HFF-Myc (cell line): ENCODE data around the gene COL4A6.
"Not testable (repeated sequence)": the region's sequence is repeated elsewhere in the genome, so short reads cannot be mapped to it uniquely, and the experiment has no call there.

Source experiments
- DNase-seq: peaks from one replicate; pipeline ENCODE4 v3.0.0-alpha.2; 2011; ENCODE audit warnings: low read depth; ENCODE audit errors: extremely low read depth
- H3K4me3 ChIP-seq: replicated peaks from 2 replicates; pipeline ENCODE4 v1.5.1; 2011; ENCODE audit warnings: low read depth, mild to moderate bottlenecking, control low read depth, low read length
- CTCF ChIP-seq: IDR thresholded peaks from 2 replicates; pipeline ENCODE4 v1.5.1; 2012; ENCODE audit warnings: mild to moderate bottlenecking, low read depth, low read length, control low read depth; ENCODE audit errors: missing control alignments

The COL4A6 gene

GRCh38 chrX:108415146-108415545 lies 23.1 kb downstream of the COL4A6 start:
- TF ChIP-seq CTCF = no peak

GRCh38 chrX:108412783-108413182 lies 25.4 kb downstream of the COL4A6 start:
- no peak for TF ChIP-seq CTCF
- DNase-seq = no peak
- no peak overlapping the region for H3K4me3 ChIP-seq

More at GRCh38 chrX:108415146-108415545, 23.1 kb downstream of the COL4A6 start:
- no peak for DNase-seq
- H3K4me3 ChIP-seq = no peak overlapping the region

DNA sequence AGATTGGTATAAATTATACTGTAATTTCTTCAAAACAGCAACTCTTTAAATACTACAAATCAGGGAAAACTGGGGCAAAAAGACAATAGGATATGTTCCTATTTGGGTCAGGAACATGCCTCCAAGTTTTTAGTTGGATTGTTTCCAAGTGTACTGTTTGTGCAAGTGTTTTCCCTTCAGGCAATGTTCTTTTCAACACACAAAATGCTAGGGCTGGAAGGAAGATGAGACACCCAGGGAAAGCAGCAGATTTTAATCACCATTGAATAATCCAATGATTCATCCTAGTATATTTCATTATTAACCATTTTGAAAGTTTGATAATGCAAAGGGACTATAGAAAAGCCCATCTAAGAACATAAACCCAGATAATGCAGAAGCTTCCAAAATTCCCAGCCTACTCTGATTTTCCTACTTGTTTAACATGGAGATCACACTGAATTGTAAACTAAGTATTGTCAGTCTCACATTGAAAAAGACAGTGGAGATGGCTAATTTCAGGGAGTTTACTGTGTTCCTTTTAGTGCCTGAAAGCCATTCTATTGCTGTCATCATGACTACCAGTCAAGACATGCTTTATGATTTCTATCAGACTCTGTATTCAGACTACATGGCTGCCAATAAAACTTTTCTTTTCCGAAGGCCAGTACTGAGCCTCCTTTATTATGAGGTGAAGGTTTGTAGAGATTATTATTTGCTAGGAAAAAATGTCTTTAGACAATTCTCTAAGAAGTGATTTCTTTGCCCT lies 38.6 kb downstream of the COL4A6 start:
- no peak overlapping the region for H3K4me3 ChIP-seq
- no peak for TF ChIP-seq CTCF
- no peak for DNase-seq

DNA sequence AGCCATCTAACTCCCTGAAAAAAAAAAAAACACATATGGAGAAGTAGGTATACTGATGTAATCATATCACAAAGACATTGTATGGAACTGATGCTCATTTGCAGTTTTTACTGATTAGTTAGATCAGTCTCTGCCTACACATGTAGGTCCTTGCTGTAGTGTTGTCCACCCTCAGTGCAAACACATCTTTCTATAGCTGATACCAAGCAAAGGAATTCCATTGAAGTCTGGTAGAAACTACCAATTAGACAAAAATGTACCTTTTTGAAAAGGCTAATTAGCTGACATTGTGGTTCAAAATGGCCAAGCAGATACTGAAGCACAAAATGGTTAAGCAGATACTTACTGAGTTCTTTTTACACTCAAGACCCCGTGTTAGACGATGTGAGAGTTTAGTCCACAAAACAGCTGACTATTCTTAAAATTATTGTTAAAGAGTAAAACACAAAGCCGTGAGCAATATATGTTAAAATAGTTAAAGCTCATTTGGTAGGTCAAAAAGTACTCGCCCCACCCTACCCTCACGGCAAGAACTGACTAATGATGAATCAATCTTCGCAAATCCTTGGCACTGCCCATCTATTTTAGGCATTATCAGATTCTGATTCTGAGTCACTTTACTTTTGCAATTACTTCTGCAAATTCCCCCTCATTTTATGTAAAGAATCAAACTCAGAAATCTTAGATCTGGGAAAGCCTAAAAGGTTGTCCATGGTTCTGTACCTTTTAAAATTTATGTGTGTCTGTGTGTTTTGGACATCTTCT lies 40.4 kb downstream of the COL4A6 start:
- DNase-seq = no peak
- no peak overlapping the region for H3K4me3 ChIP-seq
- no peak for TF ChIP-seq CTCF

- no peak overlapping the region for H3K4me3 ChIP-seq
- no peak for DNase-seq
- TF ChIP-seq CTCF = no peak
Measured at GRCh38 chrX:108396986-108397385, 41.2 kb downstream of the COL4A6 start.

- DNase-seq = no peak
- no peak overlapping the region for H3K4me3 ChIP-seq
Measured at GRCh38 chrX:108396188-108396891, 41.9 kb downstream of the COL4A6 start.

DNA sequence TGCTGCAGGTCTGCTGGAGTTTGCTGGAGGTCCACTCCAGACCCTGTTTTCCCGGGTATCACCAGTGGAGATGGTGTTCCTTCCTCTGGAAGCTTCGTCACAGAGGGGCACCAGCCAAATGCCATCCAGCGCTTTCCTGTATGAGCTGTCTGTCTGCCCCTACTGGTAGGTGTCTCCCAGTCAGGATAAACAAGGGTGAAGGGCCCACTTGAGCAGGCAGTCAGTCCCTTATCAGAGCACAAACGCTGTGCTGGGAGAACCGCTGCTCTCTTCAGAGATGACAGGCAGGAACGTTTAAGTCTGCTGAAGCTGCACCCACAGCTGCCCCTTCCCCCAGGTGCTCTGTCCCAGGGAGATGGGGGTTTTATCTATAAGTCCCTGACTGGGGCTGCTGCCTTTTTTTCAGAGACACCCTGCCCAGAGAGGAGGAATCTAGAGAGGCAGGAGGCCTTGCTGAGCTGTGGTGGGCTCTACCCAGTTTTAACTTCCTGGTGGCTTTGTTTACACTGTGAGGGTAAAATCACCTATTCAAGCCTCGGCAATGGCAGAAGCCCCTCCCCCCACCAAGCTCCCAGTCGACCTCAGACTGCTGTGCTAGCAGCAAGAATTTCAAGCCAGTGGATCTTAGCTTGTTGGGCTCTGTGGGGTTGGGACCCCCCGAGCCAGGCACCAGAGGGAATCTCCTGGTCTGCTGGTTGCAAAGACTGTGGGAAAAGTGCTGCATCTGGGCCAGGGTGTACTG lies 47.1 kb downstream of the COL4A6 start:
- not testable (repeated sequence) for H3K4me3 ChIP-seq

More at GRCh38 chrX:108396188-108396891, 41.9 kb downstream of the COL4A6 start:
- TF ChIP-seq CTCF = no peak

More for the DNA sequence above, 47.1 kb downstream of the COL4A6 start:
- DNase-seq = not testable (repeated sequence)
